Testis (tissue), 2 donors: ENCODE measurements around the gene IL15RA.

ENCODE experiments used
- CTCF ChIP-seq, 3 experiments: fragments of 450-650 bp in 2 of 3; fragments of 200-600 bp in 1 of 3; sonication (generic) in 1 of 3; IDR thresholded peaks; one replicate each; pipeline ENCODE4 v1.5.1; 2016 to 2019; ENCODE audit warnings: antibody characterized with exemption in 3 of 3, mild to moderate bottlenecking in 2 of 3, moderate library complexity in 1 of 3
- POLR2A ChIP-seq: fragments of 450-650 bp; IDR thresholded peaks from one replicate; pipeline ENCODE4 v1.6.1; 2017; ENCODE audit warnings: antibody characterized with exemption, mild to moderate bottlenecking, moderate library complexity

DNA sequence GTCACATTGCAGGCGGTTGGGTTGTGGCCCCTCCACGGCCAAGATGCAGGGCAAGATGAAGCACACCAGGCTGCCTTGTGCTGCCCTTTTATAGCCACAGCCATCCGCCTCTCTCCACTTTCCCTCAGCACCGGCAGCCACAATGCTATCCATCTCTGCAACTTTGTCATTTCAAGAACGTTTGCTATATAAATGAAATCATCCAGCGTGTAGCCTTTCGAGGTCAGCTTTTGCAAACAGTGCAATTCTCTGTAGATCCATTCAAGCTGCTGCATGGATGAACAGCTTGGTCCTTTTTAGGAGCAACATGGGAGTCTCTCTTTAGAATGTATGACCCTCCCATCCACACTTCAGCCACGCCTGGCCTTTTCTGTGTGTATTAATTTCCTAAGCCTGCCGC lies 6.4 kb upstream of the IL15RA start:
- TF ChIP-seq CTCF (IDR thresholded peaks at IDR 0.05) = no peak
- TF ChIP-seq POLR2A = no peak
